ENCODE data around the gene IL10RA.
A peak's percentile ranks its signal among the peaks of the same experiment; 100 is the strongest.

IL10RA gene

DNA sequence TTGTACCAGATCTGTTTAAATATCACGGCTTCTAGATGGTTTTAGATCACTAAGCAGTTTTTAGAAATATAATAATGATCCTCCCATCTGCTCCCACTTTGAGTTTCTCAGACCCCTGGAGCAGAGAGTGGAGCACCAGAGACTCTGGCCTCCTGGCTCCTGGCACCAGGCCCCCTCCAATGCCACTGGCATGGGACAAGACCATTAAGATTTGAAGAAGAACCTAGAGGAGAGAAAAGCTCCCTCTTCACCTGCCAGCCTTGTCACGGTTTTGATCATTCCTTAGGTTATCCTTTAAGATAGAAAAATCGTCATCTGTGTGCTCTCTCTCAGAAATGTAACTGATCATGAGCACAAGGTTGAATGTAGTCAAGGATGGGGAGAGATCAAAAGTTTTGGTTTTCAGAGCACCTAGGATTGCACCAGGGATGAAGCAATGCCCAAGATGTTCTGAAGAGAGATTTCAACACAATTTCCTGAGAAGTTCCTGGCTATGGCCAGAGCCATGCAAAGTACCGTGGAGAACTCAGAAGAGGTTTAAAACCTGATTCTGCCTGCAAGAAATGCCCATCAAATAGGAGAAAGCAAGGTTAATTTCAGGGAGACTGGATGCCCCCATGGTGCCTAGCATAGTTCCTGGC, 22.2 kb downstream of the IL10RA start:
- no peak for DNase-seq

DNA sequence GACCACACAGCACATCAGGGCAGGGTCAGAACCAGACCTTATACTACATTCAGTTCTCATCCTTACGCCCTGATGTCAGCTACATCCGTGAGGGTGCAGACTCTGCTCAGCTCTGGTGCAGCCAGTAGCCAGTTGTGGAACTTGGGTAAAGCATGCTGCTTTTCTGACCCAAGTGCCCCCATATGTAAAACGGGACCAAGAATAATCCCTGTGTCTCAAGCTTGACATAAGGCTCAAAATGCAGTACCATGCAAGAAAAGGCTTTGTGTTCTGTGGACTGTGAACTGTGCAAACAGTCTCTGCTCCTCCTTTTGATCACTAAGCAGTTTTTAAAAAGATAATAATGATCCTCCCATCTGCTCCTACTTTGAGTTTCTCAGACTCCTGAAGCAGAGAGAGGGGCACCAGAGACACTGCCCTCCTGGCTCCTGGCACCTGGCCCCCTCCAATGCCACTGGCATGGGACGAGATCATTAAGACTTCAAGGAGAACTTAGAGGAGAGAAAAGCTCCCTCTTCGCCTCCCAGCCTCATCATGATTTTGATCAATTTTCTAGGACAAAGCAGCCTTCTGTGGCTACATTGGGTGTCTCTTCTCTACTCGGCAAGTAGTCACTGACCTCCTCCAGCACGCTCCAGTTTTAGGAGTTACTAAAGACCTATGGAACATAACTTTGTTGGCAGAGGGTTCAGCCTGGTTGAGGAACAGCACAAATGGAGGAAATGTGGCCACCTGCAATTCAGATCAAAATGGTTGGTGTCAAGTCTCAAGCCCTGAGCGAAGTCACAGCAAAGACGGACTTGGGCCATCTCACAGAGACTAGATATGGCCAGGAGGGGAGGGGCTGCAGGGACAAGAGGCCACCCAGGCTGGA, 23.9 kb downstream of the IL10RA start:
- no peak for DNase-seq

DNA sequence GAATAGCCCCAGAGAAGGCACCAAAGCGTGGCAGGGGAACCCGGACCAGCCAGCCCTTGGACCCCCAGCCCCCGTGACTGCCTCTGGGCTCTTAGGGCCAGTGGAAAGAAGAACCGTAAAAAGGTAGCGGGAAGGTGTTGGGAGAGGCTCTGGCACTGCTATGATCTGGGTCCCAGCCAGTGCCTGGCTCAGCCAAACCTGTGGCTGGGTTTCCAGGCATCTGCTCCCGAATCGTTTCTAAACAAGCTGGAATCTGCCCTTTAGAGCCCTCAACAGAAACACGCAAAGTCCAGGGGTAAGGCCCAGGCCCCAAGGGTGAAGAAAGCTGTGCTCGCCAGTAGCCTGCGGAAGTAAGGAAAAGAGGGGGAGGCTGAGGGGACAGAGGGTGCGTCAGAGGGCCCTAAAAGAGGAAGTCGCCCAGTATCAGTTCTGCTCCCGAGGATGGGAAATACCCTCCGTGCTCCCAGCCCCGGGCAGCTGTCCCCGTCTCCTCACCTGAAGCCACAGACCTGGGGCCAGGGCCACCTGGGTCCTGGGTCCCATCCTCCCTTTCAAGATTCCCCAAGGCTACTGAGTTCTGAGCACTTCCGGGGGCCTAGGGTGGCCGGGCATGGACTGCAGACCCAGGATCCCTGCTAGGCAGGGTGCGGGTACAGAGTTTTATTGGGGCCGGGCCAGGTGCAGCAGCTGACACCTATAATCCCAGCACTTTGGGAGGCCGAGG, 24.7 kb downstream of the IL10RA start:
- no peak for DNase-seq

DNA sequence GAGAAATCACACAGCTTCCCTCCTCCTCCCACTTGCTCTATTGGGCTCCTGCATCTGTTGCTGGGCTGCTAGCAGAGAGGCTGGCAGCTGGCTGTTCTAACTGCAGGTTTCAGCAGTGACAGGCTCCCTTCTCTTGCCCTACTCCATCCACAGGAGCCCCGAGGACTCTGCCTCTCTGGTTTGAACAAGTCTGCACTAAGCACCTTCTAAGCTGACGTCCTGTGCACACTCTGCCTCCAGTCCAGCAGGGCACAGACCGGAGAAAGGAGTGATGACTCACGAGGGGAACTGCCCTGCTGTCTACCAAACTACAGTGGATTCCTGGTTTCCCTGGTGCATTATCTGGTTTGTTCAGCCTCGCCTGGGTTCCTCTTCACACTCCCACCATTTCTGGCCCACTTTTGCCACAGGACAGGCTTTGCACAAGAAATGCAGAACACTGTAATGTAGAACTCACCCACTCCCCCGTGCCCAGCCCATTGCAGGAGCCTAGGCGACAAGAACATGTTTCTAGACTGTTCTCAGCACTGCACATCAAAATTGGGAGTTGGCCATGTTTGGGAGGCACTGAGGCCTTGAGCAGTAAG, 26.0 kb downstream of the IL10RA start:
- DNase-seq = no peak

DNA sequence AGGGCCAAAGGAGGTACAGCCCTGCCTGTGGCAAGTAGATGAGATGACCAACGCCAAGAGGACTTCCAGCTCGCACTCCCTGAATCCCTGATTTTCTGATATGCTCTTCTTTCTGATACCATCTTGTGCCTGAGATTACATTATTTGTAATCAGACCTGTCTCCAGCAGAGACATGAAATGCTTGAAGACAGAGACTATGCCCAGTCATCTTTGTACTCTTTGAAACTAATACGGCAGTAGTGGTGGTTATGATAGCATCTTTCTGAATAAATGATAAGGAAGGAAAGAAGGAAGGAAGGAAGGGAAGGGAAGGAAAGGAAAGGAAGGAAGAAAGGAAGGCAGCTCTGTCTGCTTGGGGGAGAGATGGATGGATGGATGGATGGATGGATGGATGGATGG, 27.8 kb downstream of the IL10RA start:
- no peak for DNase-seq

DNA sequence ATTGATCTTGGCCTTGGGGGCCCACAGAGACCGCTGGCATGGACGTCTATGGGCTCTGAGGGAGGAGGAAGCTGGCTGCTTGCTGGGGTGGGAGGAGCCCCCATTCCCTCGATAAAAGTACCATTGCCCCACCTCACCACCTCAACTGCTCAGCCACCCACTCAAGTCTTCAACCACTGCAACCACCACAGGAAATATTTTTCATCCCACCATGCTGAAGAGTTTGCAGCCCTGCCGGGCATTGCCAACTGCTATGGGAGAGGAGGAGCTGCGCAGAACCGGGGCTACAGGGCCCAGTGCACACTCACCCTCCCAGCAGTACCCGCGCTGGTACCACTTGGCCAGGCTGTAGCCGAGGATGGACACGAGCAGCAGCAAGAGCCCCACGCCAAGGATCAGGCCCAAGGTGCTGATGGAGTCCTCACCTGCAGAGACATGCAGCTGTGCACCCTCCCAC, 29.2 kb downstream of the IL10RA start:
- DNase-seq = no peak

DNA sequence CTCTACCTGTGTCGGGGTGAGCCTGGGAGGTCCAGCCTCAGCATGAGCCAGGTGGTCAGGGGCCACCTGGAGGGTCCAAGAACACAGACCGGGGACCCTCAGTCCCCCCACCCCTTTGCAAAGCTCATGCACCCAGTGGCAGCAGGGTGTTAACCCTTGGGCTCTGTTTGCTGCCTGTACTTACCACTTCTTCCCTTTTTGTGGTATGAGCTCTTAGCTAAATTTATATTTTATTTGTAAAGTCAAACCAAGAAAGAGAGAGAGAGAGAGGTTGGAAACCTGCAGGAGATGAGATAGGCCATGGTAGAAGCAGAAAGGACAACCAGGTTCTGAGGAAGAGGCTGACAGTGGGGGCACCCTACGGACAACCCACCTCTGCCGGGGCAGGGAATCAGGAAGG, 29.9 kb downstream of the IL10RA start:
- DNase-seq = no peak

DNA sequence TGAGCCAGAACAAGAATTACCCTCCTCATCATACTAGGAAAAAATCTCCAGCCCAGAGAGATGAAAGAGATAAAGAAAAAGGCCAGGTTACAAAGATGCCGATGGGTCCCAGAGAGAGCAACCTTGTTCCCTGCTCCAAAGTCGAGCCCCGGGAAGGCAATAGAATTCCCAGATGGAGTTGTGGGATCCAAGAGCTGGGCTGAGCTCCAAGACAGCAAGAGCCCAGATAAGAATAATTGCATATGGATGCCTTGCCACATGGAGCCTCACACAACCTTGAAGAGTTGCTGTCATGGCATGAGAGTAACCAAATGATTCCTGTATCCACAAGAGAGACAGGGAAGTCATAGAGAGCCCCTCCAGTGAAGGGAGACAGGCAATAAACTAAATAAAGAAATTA, 30.9 kb downstream of the IL10RA start:
- no peak for DNase-seq

DNA sequence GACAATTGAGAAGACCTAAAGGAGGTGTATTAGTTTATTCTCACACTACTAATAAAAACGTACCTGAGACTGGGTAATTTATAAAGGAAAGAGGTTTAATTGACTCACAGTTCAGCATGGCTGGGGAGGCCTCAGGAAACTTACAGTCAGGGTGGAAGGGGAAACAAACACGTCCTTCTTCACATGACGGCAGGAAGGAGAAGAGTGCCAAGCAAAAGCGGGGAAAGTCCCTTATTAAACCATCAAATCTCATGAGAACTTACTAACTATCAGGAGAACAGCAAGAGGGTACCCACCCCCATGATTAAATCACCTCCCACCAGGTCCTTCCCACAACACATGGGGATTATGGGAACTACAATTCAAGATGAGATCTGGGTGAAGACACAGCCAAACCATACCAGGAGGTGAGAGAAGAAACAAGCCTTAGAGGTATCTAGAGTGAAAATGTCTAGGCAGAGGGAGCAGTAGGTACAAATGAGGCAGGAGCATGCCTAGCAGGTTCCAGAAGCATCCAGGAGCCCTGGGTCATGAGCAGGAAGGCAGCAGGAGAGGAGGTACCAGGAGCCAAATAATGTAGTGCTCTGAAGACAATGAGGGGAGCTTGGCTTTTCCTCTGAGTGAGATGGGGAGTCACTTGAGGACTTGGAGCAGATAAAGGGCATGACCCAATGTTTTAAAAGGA, 31.6 kb downstream of the IL10RA start:
- DNase-seq = no peak

DNA sequence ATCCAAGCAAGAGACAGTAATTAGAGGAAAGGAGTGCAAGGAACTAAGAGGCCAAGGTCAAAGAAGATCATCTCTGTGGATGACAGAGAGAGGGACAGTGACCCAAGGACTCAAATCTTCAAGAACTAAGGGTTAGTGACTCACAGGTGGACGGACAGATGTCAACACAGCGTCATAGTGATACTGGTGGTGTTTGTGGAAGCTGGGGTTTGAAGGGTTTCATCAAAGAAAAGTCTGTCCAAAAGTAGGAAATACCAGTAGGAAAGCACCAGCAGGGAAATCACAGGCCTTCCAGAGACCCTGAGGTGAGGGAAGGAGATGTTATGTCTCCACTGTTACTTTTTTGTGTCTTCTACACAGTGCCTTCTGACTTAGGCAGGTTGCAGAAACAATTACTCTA, 32.2 kb downstream of the IL10RA start:
- no peak for DNase-seq

DNA sequence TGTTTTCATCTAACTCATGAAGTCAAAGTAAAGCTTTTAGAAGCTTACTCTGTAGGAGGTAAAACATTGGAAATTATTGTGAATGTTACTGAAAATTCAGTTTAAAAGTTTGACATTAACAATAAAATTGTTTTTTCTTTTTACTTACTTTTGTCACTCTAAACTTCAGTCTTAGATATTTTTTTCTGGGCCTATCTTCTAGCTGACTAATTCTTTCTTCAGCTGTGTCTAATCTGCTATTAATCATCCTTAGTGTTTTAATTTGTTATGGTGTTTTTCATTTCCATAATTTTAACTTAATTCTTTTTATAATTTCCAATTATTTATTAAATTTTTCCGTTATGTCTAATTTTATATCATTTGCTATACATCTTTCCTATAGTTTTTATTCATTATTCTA, 35.0 kb downstream of the IL10RA start:
- DNase-seq = no peak

DNA sequence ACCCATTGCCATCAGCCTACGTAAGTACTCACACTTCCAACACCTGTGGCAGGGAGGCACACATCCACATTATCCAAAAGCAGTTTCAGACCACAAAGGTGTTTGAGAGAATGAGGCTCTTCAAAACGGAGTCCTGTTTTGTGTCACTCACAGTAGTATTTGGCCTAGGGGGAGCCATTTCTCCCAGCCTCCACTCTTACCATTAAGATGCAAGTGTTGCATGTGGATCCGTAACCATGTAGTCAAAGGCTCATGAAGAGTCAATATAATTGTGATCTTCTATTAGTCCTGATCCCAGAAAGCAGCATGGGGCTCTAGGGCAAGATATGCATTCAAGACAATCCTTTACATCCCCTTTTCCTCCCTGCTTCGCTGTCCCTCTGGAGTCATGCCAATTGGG, 41.5 kb downstream of the IL10RA start:
- DNase-seq = no peak

DNA sequence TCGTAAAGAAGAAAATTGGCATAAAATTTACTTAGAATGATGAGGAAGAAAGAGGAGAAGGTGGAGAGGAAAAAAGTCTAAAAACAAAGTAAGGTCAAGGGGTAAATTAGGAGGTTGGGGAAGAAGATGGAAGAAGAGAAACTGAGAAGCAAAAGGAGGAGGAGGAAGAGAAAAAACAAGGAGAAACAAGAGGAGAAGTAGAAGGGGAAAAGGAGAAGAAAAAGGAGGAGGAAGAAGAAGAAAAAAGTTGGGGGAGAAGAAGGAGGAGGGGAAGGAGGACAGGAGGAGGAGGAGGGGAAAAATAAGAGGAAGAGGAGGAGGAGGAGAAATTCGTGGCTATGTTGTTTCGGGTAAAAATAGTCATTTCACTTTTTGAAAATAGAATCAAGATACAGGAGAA, 42.4 kb downstream of the IL10RA start:
- no peak for DNase-seq

DNA sequence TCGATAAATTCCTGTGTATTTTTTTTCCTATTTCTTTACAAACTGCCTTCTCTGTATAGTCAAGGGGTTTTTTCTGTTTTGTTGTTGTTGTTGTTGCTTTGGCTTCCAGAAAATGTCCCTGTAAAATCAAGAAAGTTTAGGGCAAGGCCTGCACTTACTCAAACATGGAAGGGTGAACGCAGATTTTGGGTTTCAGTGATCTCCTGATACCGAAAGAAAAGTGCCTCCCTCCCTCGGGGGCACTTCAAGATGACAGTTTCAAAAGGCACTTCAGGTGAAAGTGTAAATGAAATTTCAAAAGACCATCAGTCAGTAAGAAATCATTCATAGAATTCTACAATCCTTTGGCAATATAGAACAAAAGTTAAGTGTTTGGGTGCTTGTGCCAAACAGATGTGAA, 47.2 kb downstream of the IL10RA start:
- no peak for DNase-seq

DNA sequence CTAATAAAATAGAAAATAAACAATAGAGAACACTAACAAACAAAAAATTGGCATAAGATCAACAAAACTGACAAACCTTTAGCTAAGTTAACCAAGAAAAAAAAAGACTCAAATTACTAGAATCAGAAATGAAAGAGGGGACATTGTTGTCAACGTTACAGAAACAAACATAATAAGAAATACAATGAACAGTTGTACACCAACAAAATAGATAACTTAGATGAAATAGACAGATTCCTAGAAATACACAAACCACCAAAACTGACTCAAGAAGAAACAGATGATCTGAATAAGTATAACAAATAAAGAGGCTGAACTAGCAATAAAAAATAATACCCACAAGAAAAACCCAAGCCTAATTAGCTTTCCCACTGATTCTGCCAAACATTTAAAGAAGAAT, 55.9 kb downstream of the IL10RA start:
- no peak for DNase-seq

DNA sequence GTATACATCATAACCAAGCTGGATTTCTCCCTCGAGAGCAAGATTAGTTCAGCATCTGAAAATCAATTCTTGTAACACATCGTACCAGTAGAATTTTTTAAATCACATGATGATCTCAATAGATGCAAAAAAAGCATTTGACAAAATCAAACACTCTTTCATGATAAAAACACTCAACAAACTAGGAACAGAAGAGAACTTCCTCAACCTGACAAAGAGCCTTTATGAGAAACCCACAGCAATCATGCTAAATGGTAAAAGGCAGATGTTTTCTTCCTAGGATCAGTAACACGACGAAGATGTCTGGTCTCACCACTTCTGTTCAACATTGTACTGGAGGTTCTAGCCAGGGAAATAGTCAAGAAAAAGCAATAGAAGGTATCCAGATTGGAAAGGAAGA, 56.6 kb downstream of the IL10RA start:
- no peak for DNase-seq

DNA sequence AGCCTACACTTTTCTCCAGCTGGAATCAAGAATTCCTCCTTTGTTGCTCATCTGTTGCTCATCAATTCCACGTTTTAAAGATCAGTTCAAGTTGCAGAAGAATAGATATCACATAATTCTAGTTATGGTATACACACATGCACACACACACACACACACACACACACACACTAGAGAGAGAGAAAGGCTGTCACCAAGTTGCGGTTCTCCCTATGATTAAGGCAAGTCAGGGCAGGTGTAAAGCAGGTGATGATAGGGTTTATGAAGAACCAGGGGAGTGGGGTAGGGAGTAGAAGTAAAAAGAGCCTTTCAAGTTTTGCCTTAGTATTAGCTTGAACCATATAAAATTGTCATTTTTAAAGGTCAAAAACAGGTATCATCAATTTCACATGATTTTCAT, 59.0 kb downstream of the IL10RA start:
- no peak for DNase-seq

DNA sequence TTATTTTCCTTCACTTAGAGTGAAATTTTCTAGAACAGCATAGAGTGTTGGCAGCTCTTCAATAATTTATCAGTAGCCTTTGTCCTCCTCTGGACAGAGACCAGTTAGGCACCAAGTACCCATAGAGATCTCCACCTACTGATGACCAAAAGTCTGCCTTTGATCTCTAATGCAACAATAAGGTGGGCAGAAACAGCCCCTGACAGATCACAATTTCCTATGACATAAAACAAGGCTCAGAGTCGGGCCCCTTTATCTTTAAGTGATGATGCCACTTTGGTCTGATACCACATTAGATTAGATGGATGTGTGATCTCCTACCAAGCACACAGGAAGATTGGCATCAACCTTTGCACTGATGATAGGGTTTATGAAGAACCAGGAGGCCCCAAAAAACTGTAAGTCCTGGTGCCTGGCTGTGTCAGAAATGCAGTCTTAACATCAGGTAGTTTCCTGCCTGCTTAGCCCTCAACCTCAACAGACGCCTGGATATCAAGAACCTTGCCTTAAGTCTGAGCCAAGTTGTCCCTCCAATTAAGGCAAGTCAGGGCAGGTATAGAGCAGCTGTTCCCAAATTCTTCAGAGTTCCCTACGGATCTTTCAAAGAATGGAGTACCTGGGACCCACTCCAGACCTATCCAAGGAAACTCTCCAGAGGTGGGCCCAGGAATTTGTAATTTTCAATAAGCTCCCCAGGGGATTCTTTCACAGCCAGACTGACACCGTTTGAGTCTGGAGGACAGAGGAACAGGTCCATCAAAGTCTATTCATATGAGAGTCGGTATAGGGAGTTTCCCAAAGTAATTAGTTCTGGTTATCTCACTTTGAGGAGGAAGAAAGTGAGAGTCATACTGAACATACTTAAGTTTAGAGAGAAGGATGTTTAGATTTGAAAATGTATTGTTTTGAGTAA, 60.1 kb downstream of the IL10RA start:
- peak; percentile 44 for DNase-seq

DNA sequence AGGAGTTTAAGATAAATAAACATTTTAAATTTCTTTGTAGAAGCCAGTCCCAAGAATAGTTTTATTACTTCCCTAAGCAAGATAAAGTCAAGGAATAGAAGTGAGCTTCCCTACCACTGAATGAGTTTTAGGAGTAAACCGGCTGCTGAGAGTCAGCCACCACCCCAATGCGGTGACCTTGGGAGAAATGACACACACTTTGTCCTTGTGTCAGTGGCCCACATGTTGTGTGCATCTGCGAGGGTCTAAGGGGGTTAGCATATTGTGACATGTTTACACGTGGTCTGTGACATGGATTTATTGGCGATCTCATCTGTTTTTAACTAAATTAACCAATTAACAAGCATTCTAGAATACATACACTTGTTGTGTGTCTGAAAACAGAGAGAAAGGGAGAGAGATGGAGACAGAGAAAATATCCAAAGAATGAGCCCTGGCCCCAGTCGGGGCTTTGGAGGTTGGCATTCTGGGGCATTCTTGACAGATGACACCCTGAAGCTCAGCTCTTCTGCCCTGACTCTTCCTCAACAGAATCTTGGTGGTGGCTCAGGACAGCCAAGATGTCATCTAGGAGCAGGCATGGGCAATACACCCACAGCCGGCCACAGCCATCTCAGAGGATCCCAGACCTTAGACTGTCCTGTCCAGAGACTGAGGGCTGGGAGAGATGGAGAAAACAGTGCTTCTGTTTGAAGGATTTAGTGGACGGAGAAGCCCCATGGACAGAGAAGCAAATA, 60.9 kb downstream of the IL10RA start:
- peak; percentile 53 for DNase-seq

DNA sequence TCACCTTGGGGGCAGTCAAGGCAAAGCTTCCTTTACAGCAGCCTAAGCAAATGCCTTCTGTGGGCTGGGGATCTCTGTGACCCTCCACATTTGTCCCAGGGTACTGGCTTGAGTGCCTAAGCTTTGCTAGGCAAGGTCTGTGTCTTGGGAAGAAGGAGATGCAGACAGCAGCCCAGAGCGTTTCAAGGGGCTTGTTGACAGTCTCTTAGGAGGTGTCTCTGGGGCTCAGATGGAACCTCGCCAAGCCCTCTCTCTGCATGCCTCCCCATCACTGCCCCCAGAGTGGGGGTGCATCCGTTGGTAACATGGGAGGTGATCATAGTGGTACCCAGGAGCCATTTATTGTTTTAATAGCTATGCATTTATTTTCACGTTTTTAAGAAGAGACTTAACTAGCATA, 61.6 kb downstream of the IL10RA start:
- no peak for DNase-seq

All from activated CD4-positive, alpha-beta T cell treated with anti-CD3 and anti-CD28 coated beads for 48 hours (primary cell).